Suprapubic skin (tissue), 4 donors: Measurements from ENCODE around the gene KBTBD2. TPM values are rescaled to one million over a fixed set of nuclear protein-coding genes. Genes with fewer than 3 reads are reported as not detected.
"Not testable (repeated sequence)": the region's sequence is repeated elsewhere in the genome, so short reads cannot be mapped to it uniquely, and the experiment has no call there.

ENCODE experiments used
- DNase-seq, 2 donors: peaks; one replicate each; pipeline ENCODE4 v3.0.0-alpha.2; 2019; ENCODE audit warnings: low spot score in 2 of 2
- H3K27ac ChIP-seq: fragments of 200-600 bp; sonication (generic); one replicate; pipeline ENCODE4 v1.5.1; 2019
- H3K27me3 ChIP-seq: fragments of 200-600 bp; sonication (generic); one replicate; pipeline ENCODE4 v1.5.1; 2019
- H3K36me3 ChIP-seq: fragments of 200-600 bp; sonication (generic); one replicate; pipeline ENCODE4 v1.5.1; 2019
- H3K4me1 ChIP-seq: fragments of 200-600 bp; sonication (generic); one replicate; pipeline ENCODE4 v1.5.1; 2019
- H3K4me3 ChIP-seq: fragments of 200-600 bp; sonication (generic); one replicate; pipeline ENCODE4 v1.5.1; 2019; ENCODE audit warnings: mild to moderate bottlenecking
- H3K9me3 ChIP-seq: fragments of 200-600 bp; sonication (generic); one replicate; pipeline ENCODE4 v1.5.1; 2019
- EP300 ChIP-seq: sonication (generic); formaldehyde crosslinking; IDR thresholded peaks from one replicate; pipeline ENCODE4 v1.6.1; 2017; ENCODE audit warnings: antibody characterized with exemption
- POLR2A ChIP-seq, 2 donors: fragments of 450-650 bp; IDR thresholded peaks; one replicate each; pipeline ENCODE4 v1.6.1; 2017; ENCODE audit warnings: antibody characterized with exemption in 2 of 2, mild to moderate bottlenecking in 2 of 2, moderate library complexity in 2 of 2
- POLR2AphosphoS5 ChIP-seq, 3 donors: sonication (generic); formaldehyde crosslinking; IDR thresholded peaks; one replicate each; pipeline ENCODE4 v1.6.1; 2017; ENCODE audit warnings: antibody characterized with exemption in 3 of 3
- WGBS: methylation state at CpG from one replicate; pipeline ENCODE4 v1.1.5; 2018; 5-methylcytosine and 5-hydroxymethylcytosine counted together
- total RNA-seq, 4 donors: library from RNA; depleted of rRNA; stranded (reverse); fragments of >200 nt; gene quantifications; one replicate each; pipeline ENCODE4 v1.1.0, GENCODE V29; 2016
- TF ChIP-seq, protein P1 (sequence below), 2 donors: fragments of 200-600 bp in 1 of 2; fragments of 450-650 bp in 1 of 2; sonication (generic) in 1 of 2; IDR thresholded peaks; one replicate each; pipeline ENCODE4 v1.5.1; 2016 to 2019; ENCODE audit warnings: antibody characterized with exemption in 2 of 2, mild to moderate bottlenecking in 1 of 2, moderate library complexity in 1 of 2

The KBTBD2 gene
- total RNA-seq, 4 donors from 2014 or later: 23.4 to 35.9 (median 30.8) TPM

DNA sequence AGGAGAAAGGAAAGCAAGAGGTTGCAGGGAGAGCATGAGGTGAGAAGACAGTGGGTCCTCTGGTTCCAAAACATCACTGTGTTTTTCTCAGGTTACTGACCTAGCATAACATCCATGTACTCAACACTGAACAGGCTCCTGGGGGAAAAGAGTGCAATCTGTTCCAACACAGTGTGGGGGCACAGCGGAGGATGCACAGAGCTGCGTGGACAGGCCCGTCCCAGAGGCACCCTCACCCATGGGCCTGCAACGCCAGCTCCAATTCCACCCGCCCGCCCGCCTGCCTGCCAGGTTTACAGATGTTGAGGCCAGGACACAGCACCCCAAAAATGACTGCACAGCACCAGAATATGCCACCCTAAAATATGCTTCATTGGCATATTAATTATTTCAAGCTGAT is 38.8 kb upstream of the KBTBD2 start:
- 90% methylated on average over 7 of the region's 7 CpGs for WGBS
- no peaks in the 10 kb centered on the region for H3K27me3 ChIP-seq
- H3K36me3 ChIP-seq: peaks cover 52% of the 10 kb centered on the region
- H3K9me3 ChIP-seq: no peaks in the 10 kb centered on the region
- no peaks in the 10 kb centered on the region for H3K4me1 ChIP-seq
- no peak overlapping the region for H3K4me3 ChIP-seq
- H3K27ac ChIP-seq: no peak overlapping the region
- no peak for TF ChIP-seq EP300
- no peak for TF ChIP-seq POLR2A (IDR thresholded peaks at IDR 0.05)
- TF ChIP-seq, protein P1, sequence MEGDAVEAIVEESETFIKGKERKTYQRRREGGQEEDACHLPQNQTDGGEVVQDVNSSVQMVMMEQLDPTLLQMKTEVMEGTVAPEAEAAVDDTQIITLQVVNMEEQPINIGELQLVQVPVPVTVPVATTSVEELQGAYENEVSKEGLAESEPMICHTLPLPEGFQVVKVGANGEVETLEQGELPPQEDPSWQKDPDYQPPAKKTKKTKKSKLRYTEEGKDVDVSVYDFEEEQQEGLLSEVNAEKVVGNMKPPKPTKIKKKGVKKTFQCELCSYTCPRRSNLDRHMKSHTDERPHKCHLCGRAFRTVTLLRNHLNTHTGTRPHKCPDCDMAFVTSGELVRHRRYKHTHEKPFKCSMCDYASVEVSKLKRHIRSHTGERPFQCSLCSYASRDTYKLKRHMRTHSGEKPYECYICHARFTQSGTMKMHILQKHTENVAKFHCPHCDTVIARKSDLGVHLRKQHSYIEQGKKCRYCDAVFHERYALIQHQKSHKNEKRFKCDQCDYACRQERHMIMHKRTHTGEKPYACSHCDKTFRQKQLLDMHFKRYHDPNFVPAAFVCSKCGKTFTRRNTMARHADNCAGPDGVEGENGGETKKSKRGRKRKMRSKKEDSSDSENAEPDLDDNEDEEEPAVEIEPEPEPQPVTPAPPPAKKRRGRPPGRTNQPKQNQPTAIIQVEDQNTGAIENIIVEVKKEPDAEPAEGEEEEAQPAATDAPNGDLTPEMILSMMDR (IDR thresholded peaks at IDR 0.05): no peak
- TF ChIP-seq POLR2AphosphoS5 (IDR thresholded peaks at IDR 0.05): no peak
- DNase-seq: no peak

DNA sequence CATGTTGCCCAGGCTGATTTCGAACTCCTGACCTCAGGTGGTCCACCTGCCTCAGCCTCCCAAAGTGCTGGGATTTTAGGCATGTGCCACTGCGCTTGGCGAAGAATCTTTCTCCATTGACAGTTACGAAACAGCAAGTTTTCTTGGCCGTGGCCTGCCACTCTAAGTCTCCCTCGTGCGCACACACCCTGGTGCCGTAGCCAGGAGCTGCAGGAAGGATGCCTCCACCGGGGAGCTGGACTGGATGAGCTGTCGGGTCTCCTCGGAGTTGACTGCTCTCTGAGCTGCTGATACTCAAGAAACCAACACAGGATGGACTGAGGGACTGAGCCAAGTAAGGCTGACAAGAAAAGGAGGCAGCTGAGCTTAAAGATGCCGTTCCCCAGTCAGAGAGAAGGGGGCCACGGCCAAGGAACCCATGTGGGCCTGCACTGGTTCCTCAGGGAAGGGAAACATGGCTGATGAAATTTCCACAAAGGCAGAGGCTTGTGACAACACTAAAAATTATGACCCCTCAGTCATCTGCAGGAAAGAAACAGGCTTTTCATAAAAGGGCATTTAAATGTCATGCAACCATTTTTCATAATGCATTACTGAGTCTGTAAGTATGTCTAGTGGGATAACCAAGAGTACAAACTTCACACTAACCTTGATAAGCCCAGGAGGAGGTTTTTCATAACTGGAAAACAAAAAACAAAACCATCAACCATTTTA is 38.0 kb upstream of the KBTBD2 start:
- peaks cover 55% of the 10 kb centered on the region for H3K36me3 ChIP-seq
- DNase-seq: no peak
- no peaks in the 10 kb centered on the region for H3K27me3 ChIP-seq
- 82% methylated on average over 13 of the region's 13 CpGs for WGBS
- no peaks in the 10 kb centered on the region for H3K4me1 ChIP-seq
- H3K27ac ChIP-seq: no peak overlapping the region
- no peak overlapping the region for H3K4me3 ChIP-seq
- TF ChIP-seq POLR2AphosphoS5 (IDR thresholded peaks at IDR 0.05): no peak
- no peak for TF ChIP-seq EP300
- TF ChIP-seq, protein P1 (IDR thresholded peaks at IDR 0.05): no peak
- no peak for TF ChIP-seq POLR2A (IDR thresholded peaks at IDR 0.05)
- H3K9me3 ChIP-seq: no peaks in the 10 kb centered on the region

DNA sequence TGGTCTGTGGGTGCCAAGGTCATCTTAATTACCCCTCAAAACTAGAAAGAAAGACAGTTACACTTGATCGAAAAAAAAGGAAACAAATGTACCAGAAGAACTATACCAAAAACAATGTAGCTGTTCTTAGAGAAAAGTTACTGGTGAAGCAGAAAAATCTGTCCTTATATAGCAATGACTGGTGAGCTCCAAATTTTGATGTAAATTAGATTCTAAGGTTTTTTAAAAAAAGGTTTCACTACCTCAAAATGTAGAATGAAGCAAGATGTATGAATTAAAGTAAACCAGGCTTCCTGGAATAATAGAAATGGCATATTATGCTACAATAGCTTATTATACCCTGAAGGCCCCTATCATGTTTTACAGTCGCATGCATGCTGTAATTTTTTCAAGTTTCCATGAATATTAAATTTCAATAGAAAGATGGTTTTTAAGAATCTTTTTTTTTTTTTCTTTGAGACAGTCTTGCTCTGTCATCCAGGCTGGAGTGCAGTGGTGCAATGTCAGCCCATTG is 37.3 kb upstream of the KBTBD2 start:
- no peak overlapping the region for H3K4me3 ChIP-seq
- no peaks in the 10 kb centered on the region for H3K27me3 ChIP-seq
- no peak for TF ChIP-seq EP300
- no peak for TF ChIP-seq POLR2AphosphoS5 (IDR thresholded peaks at IDR 0.05)
- TF ChIP-seq, protein P1 (IDR thresholded peaks at IDR 0.05): no peak
- TF ChIP-seq POLR2A (IDR thresholded peaks at IDR 0.05): no peak
- no peak for DNase-seq
- no peaks in the 10 kb centered on the region for H3K9me3 ChIP-seq
- no peak overlapping the region for H3K27ac ChIP-seq
- WGBS: 87% methylated on average over 2 of the region's 2 CpGs
- H3K4me1 ChIP-seq: no peaks in the 10 kb centered on the region
- H3K36me3 ChIP-seq: peaks cover 60% of the 10 kb centered on the region

DNA sequence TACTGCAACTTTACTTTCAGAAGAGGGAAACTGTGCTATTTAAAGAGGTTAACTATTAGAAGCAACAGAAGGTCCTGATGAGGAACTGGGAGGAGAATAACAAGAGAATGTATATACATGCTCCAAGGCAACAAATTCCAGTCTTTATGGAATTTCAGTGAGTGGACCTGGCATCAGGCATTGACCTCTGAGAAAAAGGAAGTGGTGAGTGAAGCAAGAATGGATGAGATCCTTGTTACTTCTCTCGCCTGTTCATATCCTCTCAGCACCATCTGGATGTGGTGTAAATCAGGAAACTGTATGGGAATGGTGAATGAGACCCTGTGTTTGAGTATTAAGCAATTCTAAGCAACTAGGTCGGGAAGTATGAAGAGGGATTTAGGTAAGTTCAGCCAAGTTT is 30.3 kb upstream of the KBTBD2 start:
- Histone ChIP-seq H3K27ac (no peak overlapping the region), H3K9me3 (no peaks in the 10 kb centered on the region), H3K4me3 (no peak overlapping the region), H3K36me3 (peaks cover 51% of the 10 kb centered on the region), H3K4me1 (no peaks in the 10 kb centered on the region), H3K27me3 (no peaks in the 10 kb centered on the region)
- TF ChIP-seq POLR2AphosphoS5 (IDR thresholded peaks at IDR 0.05): no peak
- DNase-seq: no peak
- WGBS: 84% methylated on average over 2 of the region's 2 CpGs

DNA sequence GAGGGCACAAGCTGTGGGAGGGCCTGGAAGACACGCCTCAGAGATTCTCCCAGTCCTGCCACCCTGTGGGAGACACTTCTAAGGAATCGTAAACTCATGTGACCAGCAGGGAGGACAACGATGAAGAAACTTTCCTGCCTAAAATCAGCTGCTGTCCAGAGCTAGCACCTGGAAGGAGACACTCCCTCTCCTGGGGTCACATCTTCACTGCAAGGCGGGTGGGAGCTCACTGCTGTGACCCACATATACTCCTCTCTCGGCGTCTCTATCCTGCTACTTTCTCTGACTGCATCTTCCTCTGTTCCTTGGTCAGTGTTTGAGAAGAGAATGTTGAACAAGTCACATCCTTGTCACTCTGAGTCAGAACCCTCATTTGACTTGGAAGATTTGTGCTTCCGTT is 25.4 kb upstream of the KBTBD2 start:
- H3K36me3 ChIP-seq: peaks cover 62% of the 10 kb centered on the region
- WGBS: 85% methylated on average over 7 of the region's 7 CpGs

DNA sequence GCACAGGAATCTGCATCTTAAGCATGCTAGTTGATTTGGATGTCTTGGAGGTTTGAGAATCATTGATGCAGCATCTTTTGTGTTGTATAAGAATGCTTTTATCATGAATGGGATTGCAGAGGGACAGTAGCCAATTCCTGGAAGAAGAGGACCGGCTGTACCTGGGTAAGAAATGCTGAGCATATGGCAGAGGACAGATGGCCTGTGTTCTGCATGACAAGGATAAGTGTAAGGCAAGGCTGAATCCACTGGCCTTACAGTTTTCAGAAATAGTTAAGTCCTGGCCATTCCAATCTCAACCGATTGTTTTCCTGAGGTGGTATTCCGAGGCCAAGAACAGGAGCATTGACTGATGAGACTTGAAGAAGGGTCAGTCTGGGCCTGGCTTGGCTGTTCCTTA is 24.4 kb upstream of the KBTBD2 start:
- TF ChIP-seq, protein P1 (IDR thresholded peaks at IDR 0.05): no peak
- TF ChIP-seq EP300: no peak
- TF ChIP-seq POLR2AphosphoS5 (IDR thresholded peaks at IDR 0.05): no peak
- TF ChIP-seq POLR2A (IDR thresholded peaks at IDR 0.05): no peak
- H3K27ac ChIP-seq: no peak overlapping the region
- 98% methylated on average over 3 of the region's 3 CpGs for WGBS
- H3K4me1 ChIP-seq: no peaks in the 10 kb centered on the region
- peaks cover 53% of the 10 kb centered on the region for H3K36me3 ChIP-seq
- H3K9me3 ChIP-seq: no peaks in the 10 kb centered on the region
- H3K4me3 ChIP-seq: no peak overlapping the region
- no peaks in the 10 kb centered on the region for H3K27me3 ChIP-seq
- DNase-seq: no peak

More for the DNA sequence above, 25.4 kb upstream of the KBTBD2 start:
- not testable (repeated sequence) for H3K27ac ChIP-seq, H3K4me3 ChIP-seq, H3K27me3 ChIP-seq, H3K4me1 ChIP-seq, H3K9me3 ChIP-seq, DNase-seq
